Measurements from ENCODE around the gene RXRA. TPM values are rescaled to one million over a fixed set of nuclear protein-coding genes. Genes with fewer than 3 reads are reported as not detected.

The RXRA gene
- total and polyA plus RNA-seq, 10 donors, result 10.9 to 116 (median 81.0) TPM

DNA sequence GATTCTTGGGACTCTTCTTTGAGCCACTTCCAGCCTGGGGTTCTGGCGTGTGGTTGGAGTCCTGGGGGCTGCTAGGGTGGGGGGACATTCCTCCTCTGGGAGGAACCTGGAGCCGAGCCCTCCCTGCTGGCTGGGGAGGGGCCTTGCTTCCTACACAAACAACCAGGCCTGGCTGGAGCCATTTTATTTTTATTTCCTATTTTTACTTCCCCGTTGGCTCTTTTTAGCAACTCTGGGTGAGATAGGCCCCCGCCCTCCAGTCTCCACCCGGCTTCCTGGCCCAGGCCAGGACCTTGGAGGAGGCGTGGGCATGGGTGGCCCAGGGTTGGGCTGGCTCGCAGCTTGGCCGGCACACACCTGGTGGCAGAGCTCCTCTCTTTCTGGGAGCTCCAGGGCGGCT lies 15.1 kb downstream of the RXRA start:
- Histone ChIP-seq H3K4me3 (peak overlapping the region in 1 of 8 donors; percentile 46), H3K9me3 (no peaks in the 10 kb centered on the region), H3K36me3 (no peaks in the 10 kb centered on the region), H3K27me3 (replicated peaks in 1 of 7) (no peaks in the 10 kb centered on the region), H3K4me1 (peaks cover 48 to 100% (median 94%) of the 10 kb centered on the region in 6 donors), H3K27ac (peak overlapping the region; percentile 13 to 93 (median 76))
- no peak for TF ChIP-seq POLR2A (IDR thresholded peaks at IDR 0.05)
- TF ChIP-seq POLR2AphosphoS5 (IDR thresholded peaks at IDR 0.05), result peak in 1 of 3 donors; percentile 22
- TF ChIP-seq, protein P1, sequence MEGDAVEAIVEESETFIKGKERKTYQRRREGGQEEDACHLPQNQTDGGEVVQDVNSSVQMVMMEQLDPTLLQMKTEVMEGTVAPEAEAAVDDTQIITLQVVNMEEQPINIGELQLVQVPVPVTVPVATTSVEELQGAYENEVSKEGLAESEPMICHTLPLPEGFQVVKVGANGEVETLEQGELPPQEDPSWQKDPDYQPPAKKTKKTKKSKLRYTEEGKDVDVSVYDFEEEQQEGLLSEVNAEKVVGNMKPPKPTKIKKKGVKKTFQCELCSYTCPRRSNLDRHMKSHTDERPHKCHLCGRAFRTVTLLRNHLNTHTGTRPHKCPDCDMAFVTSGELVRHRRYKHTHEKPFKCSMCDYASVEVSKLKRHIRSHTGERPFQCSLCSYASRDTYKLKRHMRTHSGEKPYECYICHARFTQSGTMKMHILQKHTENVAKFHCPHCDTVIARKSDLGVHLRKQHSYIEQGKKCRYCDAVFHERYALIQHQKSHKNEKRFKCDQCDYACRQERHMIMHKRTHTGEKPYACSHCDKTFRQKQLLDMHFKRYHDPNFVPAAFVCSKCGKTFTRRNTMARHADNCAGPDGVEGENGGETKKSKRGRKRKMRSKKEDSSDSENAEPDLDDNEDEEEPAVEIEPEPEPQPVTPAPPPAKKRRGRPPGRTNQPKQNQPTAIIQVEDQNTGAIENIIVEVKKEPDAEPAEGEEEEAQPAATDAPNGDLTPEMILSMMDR (IDR thresholded peaks at IDR 0.05 in 8 of 11, conservative IDR thresholded peaks at IDR 0.05 in 3 of 11), result no peak
- intact Hi-C loops (cut with DNase I; ENCODE audit: low total_unique reads), result no loop called here
- 30 to 43% (median 36%) methylated on average over 9 of the region's 9 CpGs for WGBS, 5 donors
- peak; percentile 90 for DNase-seq

DNA sequence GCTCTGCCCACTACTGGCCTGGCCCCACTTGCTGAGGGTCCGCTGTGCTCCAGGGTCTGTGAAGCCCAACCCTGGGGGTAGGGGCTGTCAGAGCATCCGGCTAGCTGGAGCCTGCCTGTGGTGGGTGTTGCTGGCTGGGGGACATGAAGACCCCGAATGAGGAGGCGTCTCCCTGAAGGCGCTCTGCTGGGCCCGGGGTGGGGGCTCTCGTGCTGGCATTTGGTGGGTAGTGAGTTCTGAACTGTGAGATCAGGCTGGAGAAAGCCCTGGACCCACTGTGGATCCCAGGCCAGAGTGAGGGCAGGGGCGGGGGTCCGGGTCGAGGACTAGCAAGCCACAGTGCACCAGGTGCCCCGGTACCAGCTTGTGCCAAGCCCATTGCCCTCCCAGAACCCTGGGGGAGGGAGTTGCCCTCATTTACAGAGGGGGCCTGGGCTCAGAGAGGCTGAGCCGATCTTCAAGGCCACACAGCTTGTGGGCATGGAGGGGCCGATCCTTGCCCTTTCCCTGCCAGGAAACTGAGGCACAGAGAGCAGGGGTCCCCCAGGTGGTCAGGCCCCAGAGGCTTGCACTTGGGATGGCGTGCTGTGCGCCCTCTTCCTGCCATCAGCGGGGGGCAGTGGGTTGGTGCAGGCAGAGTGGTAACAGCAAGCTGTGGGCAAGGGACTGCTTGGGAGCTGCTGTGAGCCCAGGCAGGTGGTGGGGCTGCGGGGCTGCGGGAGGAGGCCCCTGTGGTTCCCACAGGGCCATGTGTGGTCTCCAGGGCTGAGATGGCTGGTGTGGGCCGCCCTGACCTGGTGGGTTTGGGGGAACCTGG lies 15.9 kb downstream of the RXRA start:
- WGBS, 5 donors, result 81 to 91% (median 87%) methylated on average over 8 to 19 of the region's 19 CpGs
- intact Hi-C loops (cut with DNase I; ENCODE audit: low total_unique reads), result no loop called here
- Histone ChIP-seq H3K4me1 (peaks cover 47 to 100% (median 92%) of the 10 kb centered on the region in 6 donors), H3K27ac (peak overlapping the region in 7 of 8 donors; percentile 35 to 93 (median 77)), H3K36me3 (no peaks in the 10 kb centered on the region), H3K9me3 (no peaks in the 10 kb centered on the region), H3K27me3 (replicated peaks in 1 of 7) (no peaks in the 10 kb centered on the region), H3K4me3 (peak overlapping the region in 1 of 8 donors; percentile 46)
- TF ChIP-seq POLR2A (IDR thresholded peaks at IDR 0.05) (no peak), POLR2AphosphoS5 (IDR thresholded peaks at IDR 0.05) (no peak)
- TF ChIP-seq, protein P1 (IDR thresholded peaks at IDR 0.05 in 8 of 11, conservative IDR thresholded peaks at IDR 0.05 in 3 of 11), result no peak
- no peak for DNase-seq

DNA sequence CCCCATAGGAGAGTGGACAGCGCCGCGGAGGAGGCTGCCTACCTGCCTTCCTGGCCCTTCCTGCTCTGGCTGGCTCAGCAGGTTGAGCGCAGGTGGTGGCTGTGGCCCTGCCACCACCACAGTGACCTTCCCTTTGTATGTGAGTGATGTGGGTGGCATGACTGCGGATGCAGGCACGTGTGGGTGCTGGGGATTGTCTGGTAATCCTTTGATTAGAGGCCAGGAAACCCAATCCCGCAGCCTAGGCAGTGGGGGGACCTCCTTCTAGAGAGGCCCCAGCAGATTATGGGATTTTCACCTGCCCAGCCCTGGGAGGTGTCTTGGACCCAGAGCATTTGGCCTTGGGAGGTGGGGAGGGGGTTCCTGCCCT lies 16.5 kb downstream of the RXRA start:
- Histone ChIP-seq H3K9me3 (no peaks in the 10 kb centered on the region), H3K27me3 (replicated peaks in 1 of 7) (no peaks in the 10 kb centered on the region), H3K36me3 (no peaks in the 10 kb centered on the region), H3K4me3 (no peak overlapping the region), H3K27ac (peak overlapping the region in 5 of 8 donors; percentile 35 to 93 (median 86)), H3K4me1 (peaks cover 47 to 100% (median 89%) of the 10 kb centered on the region in 6 donors)
- TF ChIP-seq POLR2AphosphoS5 (IDR thresholded peaks at IDR 0.05) (peak in 1 of 3 donors; percentile 25), POLR2A (IDR thresholded peaks at IDR 0.05) (no peak)
- TF ChIP-seq, protein P1 (IDR thresholded peaks at IDR 0.05 in 8 of 11, conservative IDR thresholded peaks at IDR 0.05 in 3 of 11), result no peak
- intact Hi-C loops (cut with DNase I; ENCODE audit: low total_unique reads), result no loop called here
- DNase-seq, result no peak
- 69 to 84% (median 80%) methylated on average over 4 to 7 of the region's 7 CpGs; no CpG with 5 or more reads in 1 of the 5 donors for WGBS, 5 donors

DNA sequence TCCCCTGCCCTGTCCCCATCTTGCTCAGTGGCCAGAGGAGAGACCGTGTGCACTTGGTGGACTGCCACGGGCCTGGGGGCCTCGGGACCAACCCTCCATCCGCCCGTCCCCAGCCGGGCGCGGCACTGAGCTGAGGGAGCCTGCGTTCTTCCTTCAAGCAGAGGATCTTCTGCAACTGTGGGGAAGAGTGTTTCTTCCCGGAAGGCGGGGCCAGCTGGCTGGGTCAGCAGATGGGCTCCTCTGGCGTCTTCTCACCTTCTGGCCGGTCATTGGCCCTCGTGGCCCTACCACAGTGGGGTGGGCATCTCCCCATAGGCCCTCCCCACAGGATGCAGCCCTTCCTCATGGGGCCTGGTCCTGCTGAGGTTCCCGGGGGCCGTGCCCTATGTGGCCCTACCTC lies 17.4 kb downstream of the RXRA start:
- Histone ChIP-seq H3K27me3 (replicated peaks in 1 of 7) (no peaks in the 10 kb centered on the region), H3K4me1 (peaks cover 43 to 100% (median 85%) of the 10 kb centered on the region in 6 donors), H3K9me3 (no peaks in the 10 kb centered on the region), H3K4me3 (peak overlapping the region in 3 of 8 donors; percentile 5 to 29 (median 11)), H3K36me3 (peaks cover 0 to 6% (median 0%) of the 10 kb centered on the region in 6 donors), H3K27ac (peak overlapping the region in 7 of 8 donors; percentile 45 to 93 (median 77))
- 42 to 61% (median 55%) methylated on average over 9 to 16 of the region's 16 CpGs for WGBS, 5 donors
- peak; percentile 55 to 74 (median 71) for TF ChIP-seq POLR2AphosphoS5 (IDR thresholded peaks at IDR 0.05)
- no peak for TF ChIP-seq POLR2A (IDR thresholded peaks at IDR 0.05)
- intact Hi-C loops (cut with DNase I; ENCODE audit: low total_unique reads), result no loop called here
- DNase-seq, result no peak

Data from spleen (tissue), 11 donors.